GM11168 (cell line): Measurements from ENCODE around the gene HP.
"Not testable (repeated sequence)": the region's sequence is repeated elsewhere in the genome, so short reads cannot be mapped to it uniquely, and the experiment has no call there.

Experiments
- in situ Hi-C: fragments of 300-500 bp; cut with MboI; formaldehyde crosslinking; loops from one replicate; pipeline ENCODE4 v1.12.0; 2022; ENCODE audit warnings: low sequenced_read_pairs; ENCODE audit not compliant: unreplicated experiment

Gene HP

GRCh38 chr16:72054254-72054847, at the start of gene HP:
TSS of gene HP (plus strand) at chr16:72054505. CDS start at chr16:72054653, 148 bp downstream.
- in situ Hi-C loops = not testable (repeated sequence)

GRCh38 chr16:72008065-72008423, 46.3 kb upstream of the HP start:
- in situ Hi-C loops = not testable (repeated sequence)

- in situ Hi-C loops = no loop called here
Measured at GRCh38 chr16:72008424-72009216, 45.7 kb upstream of the HP start, which contains the start of gene DHODH. TSS of gene DHODH (plus strand) at chr16:72008744. CDS start at chr16:72008765, 21 bp downstream.

- in situ Hi-C loops = no loop called here
Measured at GRCh38 chr16:72009779-72010178, 44.5 kb upstream of the HP start.

GRCh38 chr16:72012607-72013006, 41.7 kb upstream of the HP start:
- in situ Hi-C loops = no loop called here

GRCh38 chr16:72013389-72013788, 40.9 kb upstream of the HP start:
- in situ Hi-C loops = no loop called here

- in situ Hi-C loops = no loop called here
Measured at GRCh38 chr16:72013888-72014581, 40.3 kb upstream of the HP start.

GRCh38 chr16:72014675-72015074, 39.6 kb upstream of the HP start:
- in situ Hi-C loops = no loop called here

GRCh38 chr16:72015124-72015523, 39.2 kb upstream of the HP start:
- in situ Hi-C loops = no loop called here

GRCh38 chr16:72018470-72018869, 35.8 kb upstream of the HP start:
- in situ Hi-C loops = no loop called here

GRCh38 chr16:72021043-72021442, 33.3 kb upstream of the HP start:
- in situ Hi-C loops = no loop called here

- in situ Hi-C loops = no loop called here
Measured at GRCh38 chr16:72022127-72022526, 32.2 kb upstream of the HP start.

- in situ Hi-C loops = no loop called here
Measured at GRCh38 chr16:72023962-72024361, 30.3 kb upstream of the HP start.

GRCh38 chr16:72024862-72025382, 29.4 kb upstream of the HP start:
- in situ Hi-C loops = no loop called here

GRCh38 chr16:72025404-72026114, 28.7 kb upstream of the HP start:
- in situ Hi-C loops = no loop called here

GRCh38 chr16:72027669-72028378, 26.5 kb upstream of the HP start:
- in situ Hi-C loops = no loop called here

GRCh38 chr16:72029567-72030271, 24.6 kb upstream of the HP start:
- in situ Hi-C loops = no loop called here

GRCh38 chr16:72033437-72033836, 20.9 kb upstream of the HP start:
- in situ Hi-C loops = no loop called here

GRCh38 chr16:72036098-72036497, 18.2 kb upstream of the HP start:
- in situ Hi-C loops = no loop called here
